Heart left ventricle (tissue), 16 donors: ENCODE measurements around the gene TM9SF1. TPM values are rescaled to one million over a fixed set of nuclear protein-coding genes. Genes with fewer than 3 reads are reported as not detected.

Experiments
- ATAC-seq, 4 donors: fragments of 200-7000 bp; cut with Tn5 transposase; one replicate each; pipeline ENCODE4 v1.9.1; 2020 to 2022; ENCODE audit warnings: moderate library complexity in 4 of 4, mild to moderate bottlenecking in 3 of 4, moderate number of reproducible peaks in 1 of 4
- DNase-seq, 5 donors: peaks; one replicate each; pipeline ENCODE4 v3.0.0-alpha.2; 2020
- H3K27ac ChIP-seq, 12 donors: fragments of 200-600 bp; sonication (generic) in 4 of 12; one replicate each; pipeline versions ENCODE4 v1.5.0 to v1.8.0; 2016 to 2022; ENCODE audit warnings: mild to moderate bottlenecking in 2 of 12
- H3K27me3 ChIP-seq, 9 donors: fragments of 200-600 bp; sonication (generic) in 2 of 9; one replicate each; pipeline versions ENCODE4 v1.5.1 to v1.8.0; 2016 to 2022; ENCODE audit warnings: mild to moderate bottlenecking in 3 of 9
- H3K36me3 ChIP-seq, 9 donors: fragments of 200-600 bp; sonication (generic) in 2 of 9; one replicate each; pipeline versions ENCODE4 v1.5.0 to v1.8.0; 2018 to 2022; ENCODE audit warnings: mild to moderate bottlenecking in 2 of 9
- H3K4me1 ChIP-seq, 12 donors: fragments of 200-600 bp; sonication (generic) in 4 of 12; one replicate each; pipeline versions ENCODE4 v1.5.0 to v1.8.0; 2016 to 2022; ENCODE audit warnings: mild to moderate bottlenecking in 3 of 12
- H3K4me3 ChIP-seq, 12 donors: fragments of 200-600 bp; sonication (generic) in 4 of 12; one replicate each; pipeline versions ENCODE4 v1.5.0 to v1.8.0; 2017 to 2022; ENCODE audit warnings: mild to moderate bottlenecking in 9 of 12, moderate library complexity in 4 of 12
- H3K9me3 ChIP-seq, 12 donors: fragments of 200-600 bp; sonication (generic) in 4 of 12; one replicate each; pipeline versions ENCODE4 v1.5.0 to v1.8.0; 2016 to 2022; ENCODE audit warnings: mild to moderate bottlenecking in 1 of 12
- POLR2A ChIP-seq, 2 donors: fragments of 450-650 bp; IDR thresholded peaks; one replicate each; pipeline ENCODE4 v1.6.1; 2017; ENCODE audit warnings: antibody characterized with exemption in 2 of 2, mild to moderate bottlenecking in 2 of 2, moderate library complexity in 2 of 2
- WGBS, 4 donors: extraction: QIAGEN DNeasy Blood & Tissue Kit in 2 of 4; methylation state at CpG; one replicate each; pipeline versions ENCODE4 v1.1.5 to v1.1.7; 2013 to 2018; 5-methylcytosine and 5-hydroxymethylcytosine counted together
- intact Hi-C, 10 donors: fragments of 100-400 bp; cut with DNase I; formaldehyde crosslinking; loops; one replicate each; pipeline versions ENCODE4 v1.11.1 to v1.14.2; 2022
- polyA plus RNA-seq, 2 donors: library from polyadenylated mRNA; stranded (reverse); fragments of 200-250 nt; gene quantifications; one replicate each; pipeline ENCODE4 v1.2.3, GENCODE V29; 2013
- total RNA-seq, 9 donors: library from RNA; depleted of rRNA in 2 of 9; stranded (reverse); fragments of >200 nt in 2 of 9; fragmentation: NEBNext Ultra II Directional in 3 of 9; extraction: Animal tissue kit (Norgen Biotek cat#: 25700) in 3 of 9; gene quantifications; one replicate each; pipeline versions ENCODE4 v1.1.0 to v1.2.4, GENCODE V29; 2016 to 2023
- TF ChIP-seq, protein P1 (sequence below), 12 donors: fragments of 200-600 bp; sonication (generic) in 4 of 12; IDR thresholded peaks; one replicate each; pipeline versions ENCODE4 v1.5.0 to v1.8.0; 2018 to 2022; ENCODE audit warnings: antibody characterized with exemption in 12 of 12, mild to moderate bottlenecking in 5 of 12
- donor health status: ischemic (EF 13 %, LVEDD 7.1; RV severe dilation, severe dysfunction).
- donor health status: healthy with polysubstance abuse.
- donor health status: DM: no; HTN: yes; CAD: no.
- donor health status: DM: no; HTN: no; CAD: no.
- donor health status: ischemic (EF 25% LVEDD 6.9; RV normal size, moderate dysfunction).
- donor health status: ischemic (EF 25% LVEDD 5.7; RV mildly dilated, moderate dysfunction).
- donor health status: healthy.
- donor health status: DM: yes; HTN: yes; CAD: no.
- donor health status: ischemic (EF 35%, LVEDD 5.7; RV mildly dilated, moderate dysfunction).
- donor health status: nonischemic (EF 11% LVEDD 7.7; RV severe dilation, severe dysfunction).
- donor health status: DM: yes; HTN: yes; CAD: no.
- donor health status: PGD.
- donor health status: ischemic (EF 29% LVEDD 5.4; RV normal size, mild dysfunction).
- donor health status: nonischemic (EF 23%, LVEDD 6.1; RV moderate dilation, normal function).

The TM9SF1 gene
- total and polyA plus RNA-seq, 11 donors = 6.1 to 52.8 (median 26.3) TPM

DNA sequence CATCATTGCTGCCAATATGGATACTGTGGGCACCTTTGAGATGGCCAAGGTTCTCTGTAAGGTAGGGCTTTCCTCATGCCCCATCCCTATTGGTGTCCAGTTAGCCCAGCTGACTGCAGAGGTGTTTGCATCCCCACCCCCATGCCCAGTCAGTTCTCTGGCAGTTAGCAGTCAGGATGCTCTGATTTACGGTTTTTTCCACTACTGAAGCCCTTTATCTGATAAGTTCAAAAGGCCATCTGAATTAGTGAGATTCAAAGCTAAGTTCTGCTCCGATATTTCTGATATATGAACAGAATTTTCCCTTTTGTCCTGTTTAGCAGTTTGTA is 38.3 kb upstream of the TM9SF1 start:
- WGBS, 4 donors = 67 to 81% (median 68%) methylated on average over 2 of the region's 2 CpGs
- H3K4me1 ChIP-seq = peaks cover 0 to 55% (median 35%) of the 10 kb centered on the region in 12 donors
- intact Hi-C loops = loop anchor here in 3 of 10 donors (2.0 to 5.0 kb wide), 3 partner anchors 39 to 204 kb away; partner anchors contain the start of genes EMC9 (in 1 of the 3) and TM9SF1 (in 1 of the 3)
- no peaks in the 10 kb centered on the region for H3K27me3 ChIP-seq
- peak overlapping the region; percentile 55 to 99 (median 88) for H3K4me3 ChIP-seq
- no peaks in the 10 kb centered on the region for H3K9me3 ChIP-seq
- peaks cover 0 to 51% (median 44%) of the 10 kb centered on the region in 9 donors for H3K36me3 ChIP-seq
- H3K27ac ChIP-seq = peak overlapping the region in 9 of 12 donors; percentile 85 to 98 (median 93)
- ATAC-seq (no peak), DNase-seq (no peak)
- TF ChIP-seq, protein P1, sequence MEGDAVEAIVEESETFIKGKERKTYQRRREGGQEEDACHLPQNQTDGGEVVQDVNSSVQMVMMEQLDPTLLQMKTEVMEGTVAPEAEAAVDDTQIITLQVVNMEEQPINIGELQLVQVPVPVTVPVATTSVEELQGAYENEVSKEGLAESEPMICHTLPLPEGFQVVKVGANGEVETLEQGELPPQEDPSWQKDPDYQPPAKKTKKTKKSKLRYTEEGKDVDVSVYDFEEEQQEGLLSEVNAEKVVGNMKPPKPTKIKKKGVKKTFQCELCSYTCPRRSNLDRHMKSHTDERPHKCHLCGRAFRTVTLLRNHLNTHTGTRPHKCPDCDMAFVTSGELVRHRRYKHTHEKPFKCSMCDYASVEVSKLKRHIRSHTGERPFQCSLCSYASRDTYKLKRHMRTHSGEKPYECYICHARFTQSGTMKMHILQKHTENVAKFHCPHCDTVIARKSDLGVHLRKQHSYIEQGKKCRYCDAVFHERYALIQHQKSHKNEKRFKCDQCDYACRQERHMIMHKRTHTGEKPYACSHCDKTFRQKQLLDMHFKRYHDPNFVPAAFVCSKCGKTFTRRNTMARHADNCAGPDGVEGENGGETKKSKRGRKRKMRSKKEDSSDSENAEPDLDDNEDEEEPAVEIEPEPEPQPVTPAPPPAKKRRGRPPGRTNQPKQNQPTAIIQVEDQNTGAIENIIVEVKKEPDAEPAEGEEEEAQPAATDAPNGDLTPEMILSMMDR (IDR thresholded peaks at IDR 0.05) = no peak
- TF ChIP-seq POLR2A (IDR thresholded peaks at IDR 0.05) = no peak

DNA sequence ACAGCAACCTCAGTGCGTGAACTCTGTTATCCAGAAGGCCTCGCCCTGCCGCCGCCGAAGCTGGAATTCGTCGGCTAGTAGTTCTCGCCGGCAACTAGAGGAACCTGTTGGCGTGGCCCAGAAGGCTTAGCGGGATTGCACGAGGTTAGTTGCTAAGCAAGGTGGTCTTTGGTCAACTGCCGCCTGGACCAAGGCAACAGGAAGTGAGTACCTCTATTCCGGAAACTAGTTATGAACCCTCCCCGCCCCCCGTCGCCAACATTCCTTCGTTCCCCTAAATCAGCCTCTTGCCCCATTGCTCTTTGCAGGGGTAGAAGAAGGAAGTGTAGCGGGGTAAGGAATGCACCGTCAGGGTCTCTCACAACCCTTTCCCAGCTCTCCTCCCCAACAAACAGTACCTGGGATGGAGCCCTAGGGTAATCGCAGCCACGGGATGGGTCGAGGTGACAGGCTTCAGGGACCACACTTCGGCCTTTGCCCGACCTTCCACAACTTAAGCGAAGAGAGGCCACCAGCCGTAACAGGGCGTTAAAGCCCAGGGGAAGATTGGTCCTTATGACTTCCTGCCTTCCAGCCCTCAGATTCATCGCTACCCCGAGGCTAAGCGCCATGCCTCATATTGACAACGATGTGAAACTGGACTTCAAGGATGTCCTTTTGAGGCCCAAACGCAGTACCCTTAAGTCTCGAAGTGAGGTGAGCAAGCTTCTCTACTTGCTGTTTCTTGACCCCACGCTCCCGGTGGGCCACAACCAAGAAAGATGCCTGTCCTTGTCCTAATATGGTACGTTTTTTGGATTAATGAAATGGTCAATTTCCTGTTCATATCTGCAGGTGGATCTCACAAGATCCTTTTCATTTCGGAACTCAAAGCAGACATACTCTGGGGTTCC is 37.6 kb upstream of the TM9SF1 start, which contains the start of gene GMPR2:
Gene GMPR2 (plus strand): TSS at position 285 of the 893 bp plus-strand sequence. CDS start 325 bp downstream, at position 610.
- H3K4me1 ChIP-seq = peaks cover 0 to 49% (median 31%) of the 10 kb centered on the region in 12 donors
- H3K27me3 ChIP-seq = no peaks in the 10 kb centered on the region
- H3K9me3 ChIP-seq = no peaks in the 10 kb centered on the region
- peak within 1 kb of the TSS; percentile 72 to 98 (median 93) for H3K27ac ChIP-seq
- ATAC-seq (peak; percentile 44 to 72 (median 68)), DNase-seq (peak in 1 of 5 donors; percentile 79)
- 3 to 5% (median 4%) methylated on average over 35 to 38 of the region's 38 CpGs for WGBS, 4 donors
- peak within 1 kb of the TSS; percentile 55 to 99 (median 88) for H3K4me3 ChIP-seq
- TF ChIP-seq, protein P1 (IDR thresholded peaks at IDR 0.05) = no peak
- TF ChIP-seq POLR2A (IDR thresholded peaks at IDR 0.05) = peak in 1 of 2 donors; percentile 6
- H3K36me3 ChIP-seq = peaks cover 0 to 51% (median 39%) of the 10 kb centered on the region in 9 donors
- intact Hi-C loops = loop anchor here in 3 of 10 donors (1.0 to 5.0 kb wide), 4 partner anchors 9 to 204 kb away; partner anchors contain the start of genes EMC9 (in 1 of the 3), TINF2 (in 1 of the 3) and TM9SF1 (in 1 of the 3)

DNA sequence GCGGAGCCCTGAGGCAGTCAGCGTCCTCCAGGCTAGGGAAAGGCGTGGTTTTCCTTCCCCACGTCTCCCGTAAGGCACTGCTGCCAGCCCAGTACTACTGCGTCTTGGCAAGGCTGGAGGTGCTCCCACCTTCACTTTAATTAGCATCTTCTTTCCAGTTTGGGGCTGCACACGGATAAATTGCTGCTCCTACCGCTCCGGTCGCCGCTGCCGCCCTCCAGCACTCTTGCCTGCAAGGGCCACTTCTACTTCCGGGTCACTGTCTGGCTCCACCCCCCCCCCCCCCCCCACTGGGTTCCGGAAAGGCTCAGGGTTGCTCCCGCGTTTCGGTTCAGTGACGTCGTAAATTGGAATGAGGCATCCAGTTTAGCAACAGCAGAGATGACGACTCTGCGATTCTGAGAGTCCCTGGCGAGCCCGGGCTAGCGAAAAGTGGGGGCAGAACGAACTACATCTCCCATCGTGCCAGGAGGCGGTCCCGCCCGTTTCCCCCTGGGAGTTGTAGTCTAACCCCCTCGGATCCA is 36.9 kb upstream of the TM9SF1 start, which contains the start of gene NEDD8:
Gene NEDD8 (minus strand): TSS at position 247 of the 524 bp plus-strand sequence. CDS start 100 bp downstream, at position 147.
- Histone ChIP-seq H3K27ac (peak within 1 kb of the TSS; percentile 72 to 98 (median 93)), H3K4me1 (peaks cover 0 to 53% (median 31%) of the 10 kb centered on the region in 12 donors), H3K27me3 (no peaks in the 10 kb centered on the region), H3K9me3 (no peaks in the 10 kb centered on the region), H3K4me3 (peak within 1 kb of the TSS; percentile 55 to 99 (median 88)), H3K36me3 (peaks cover 0 to 51% (median 39%) of the 10 kb centered on the region in 9 donors)
- DNase-seq (peak; percentile 92 to 95 (median 93)), ATAC-seq (peak; percentile 89 to 93 (median 90))
- peak in 1 of 2 donors; percentile 63 for TF ChIP-seq POLR2A (IDR thresholded peaks at IDR 0.05)
- TF ChIP-seq, protein P1 (IDR thresholded peaks at IDR 0.05) = no peak
- intact Hi-C loops = loop anchor here in 3 of 10 donors (1.0 to 5.0 kb wide), 4 partner anchors 10 to 205 kb away; partner anchors contain the start of genes EMC9 (in 1 of the 3), TINF2 (in 1 of the 3) and TM9SF1 (in 1 of the 3)
- WGBS, 4 donors = 0 to 1% (median 0%) methylated on average over 24 to 30 of the region's 30 CpGs
